C4-2B (cell line): ENCODE results near the gene TMEM225B.

Experiments used
- ZFX ChIP-seq: fragments of 450-650 bp; IDR thresholded peaks from 2 replicates; pipeline ENCODE4 v1.6.1; 2017
- TF ChIP-seq, protein P1 (sequence below): fragments of 450-650 bp; conservative IDR thresholded peaks from 2 replicates; pipeline ENCODE4 v1.5.1; 2017; ENCODE audit warnings: mild to moderate bottlenecking

DNA sequence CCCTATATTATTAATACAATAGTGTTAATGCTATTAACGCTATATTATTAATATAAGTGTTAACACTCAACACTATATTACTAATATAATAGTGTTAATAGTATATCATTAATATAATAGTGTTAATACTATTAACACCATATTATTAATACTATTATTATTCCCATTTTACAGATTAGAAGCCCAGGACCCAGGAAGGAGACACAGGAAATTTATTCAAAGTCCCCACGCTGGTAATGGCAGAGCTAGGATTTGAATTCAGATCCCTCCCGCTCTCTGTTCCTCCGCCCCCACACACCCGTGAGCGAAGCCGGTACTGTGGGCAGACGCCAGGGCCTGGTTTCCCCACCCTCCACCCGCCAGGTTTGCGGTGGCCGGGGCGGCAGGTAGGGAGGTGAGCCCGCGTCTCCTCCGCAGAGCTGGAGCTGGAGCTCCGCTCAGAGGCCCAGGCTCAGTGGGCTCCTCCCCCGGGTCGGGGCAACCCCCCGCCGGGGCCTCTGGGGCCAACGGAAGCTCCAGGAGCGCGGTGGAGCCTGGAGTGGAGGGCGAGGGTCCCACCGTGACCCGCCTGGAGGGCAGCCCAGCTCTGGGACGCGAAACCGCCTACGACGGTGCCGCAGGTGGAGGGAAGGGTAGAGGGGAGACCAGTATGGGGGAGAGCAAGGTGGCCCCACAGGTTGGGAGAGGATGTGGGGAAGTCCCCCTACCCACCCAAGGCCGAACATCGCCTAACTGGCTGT lies at the start of gene TMEM225B:
- TF ChIP-seq, protein P1, sequence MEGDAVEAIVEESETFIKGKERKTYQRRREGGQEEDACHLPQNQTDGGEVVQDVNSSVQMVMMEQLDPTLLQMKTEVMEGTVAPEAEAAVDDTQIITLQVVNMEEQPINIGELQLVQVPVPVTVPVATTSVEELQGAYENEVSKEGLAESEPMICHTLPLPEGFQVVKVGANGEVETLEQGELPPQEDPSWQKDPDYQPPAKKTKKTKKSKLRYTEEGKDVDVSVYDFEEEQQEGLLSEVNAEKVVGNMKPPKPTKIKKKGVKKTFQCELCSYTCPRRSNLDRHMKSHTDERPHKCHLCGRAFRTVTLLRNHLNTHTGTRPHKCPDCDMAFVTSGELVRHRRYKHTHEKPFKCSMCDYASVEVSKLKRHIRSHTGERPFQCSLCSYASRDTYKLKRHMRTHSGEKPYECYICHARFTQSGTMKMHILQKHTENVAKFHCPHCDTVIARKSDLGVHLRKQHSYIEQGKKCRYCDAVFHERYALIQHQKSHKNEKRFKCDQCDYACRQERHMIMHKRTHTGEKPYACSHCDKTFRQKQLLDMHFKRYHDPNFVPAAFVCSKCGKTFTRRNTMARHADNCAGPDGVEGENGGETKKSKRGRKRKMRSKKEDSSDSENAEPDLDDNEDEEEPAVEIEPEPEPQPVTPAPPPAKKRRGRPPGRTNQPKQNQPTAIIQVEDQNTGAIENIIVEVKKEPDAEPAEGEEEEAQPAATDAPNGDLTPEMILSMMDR, result no peak
- TF ChIP-seq ZFX, result no peak
